AG04449 (cell line): ENCODE measurements around the gene UBXN10.

Source experiments
- CTCF ChIA-PET: fragments of 350-600 bp; formaldehyde crosslinking; extraction: SDS; loops from one replicate; lab custom pipeline; 2021; ENCODE audit warnings: antibody characterized with exemption; lab: Yijun Ruan, JAX
- POLR2A ChIA-PET: fragments of 400-600, 350-600 bp; formaldehyde crosslinking; extraction: SDS; loops from one replicate; lab custom pipeline; 2020; ENCODE audit warnings: antibody characterized with exemption, inconsistent platforms; lab: Yijun Ruan, JAX
- DNase-seq: peaks from one replicate; pipeline ENCODE4 v3.0.0-alpha.2; 2010; ENCODE audit warnings: low read depth, low spot score
- H3K4me3 ChIP-seq: 2 replicates; pipeline ENCODE4 v1.5.1; 2011; ENCODE audit warnings: low read depth, mild to moderate bottlenecking, control low read depth, low read length
- TF ChIP-seq, protein P1 (sequence below): IDR thresholded peaks from one replicate; pipeline ENCODE4 v1.5.1; 2011; ENCODE audit warnings: mild to moderate bottlenecking, moderate library complexity, low read length, control low read depth, inconsistent platforms; ENCODE audit not compliant: insufficient read depth; ENCODE audit errors: missing control alignments

The UBXN10 gene

DNA sequence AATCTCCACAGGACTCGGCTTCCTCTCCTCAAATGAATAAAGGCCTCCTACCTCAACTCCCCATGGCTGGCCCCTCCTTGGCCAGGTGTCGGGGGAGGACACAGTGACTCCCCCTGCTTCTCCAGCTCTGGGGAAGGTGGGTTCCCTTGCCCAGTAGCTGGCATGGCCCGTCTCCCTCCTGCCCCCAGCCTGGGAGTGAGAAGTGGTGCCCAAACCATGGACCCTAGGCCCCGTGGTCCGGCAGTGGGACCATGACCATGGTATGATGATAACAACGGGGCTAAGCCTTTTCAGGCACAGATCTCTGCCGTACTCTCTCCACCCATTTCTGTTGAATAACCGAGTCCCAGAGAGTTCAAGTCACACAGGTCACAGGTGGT lies 35.6 kb upstream of the UBXN10 start:
- CTCF ChIA-PET: interaction anchor here (2.8 to 5.7 kb wide), 5 partner anchors 46 to 268 kb away, joined by 12 to 137 read pairs (median 35); partner anchors contain the start of gene OTUD3

DNA sequence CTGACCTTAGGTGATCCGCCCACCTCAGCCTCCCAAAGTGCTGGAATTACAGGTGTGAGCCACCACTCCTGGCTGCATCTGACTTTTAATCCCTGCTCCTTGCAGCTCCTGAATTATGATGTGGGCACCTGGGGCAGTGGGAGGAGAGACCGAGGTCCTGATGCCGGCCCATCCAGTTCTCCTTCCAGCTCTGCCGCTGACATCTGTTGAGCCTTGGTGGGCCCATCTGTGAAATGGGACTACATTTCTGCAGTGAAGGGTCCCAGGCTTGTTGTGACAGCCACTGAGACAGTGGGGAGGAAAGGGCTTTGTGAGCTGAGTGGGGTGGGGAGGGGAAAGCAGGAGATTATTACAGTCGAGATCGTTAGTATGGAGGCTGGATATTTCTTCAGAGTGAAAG lies 34.9 kb upstream of the UBXN10 start:
- POLR2A ChIA-PET: interaction anchor here (1.3 kb wide), 1 partner anchor 176 kb away, joined by 3 read pairs; no protein-coding TSS in a partner anchor
- DNase-seq: no peak
- H3K4me3 ChIP-seq: no peak overlapping the region
- CTCF ChIA-PET: interaction anchor here (1.3 to 5.7 kb wide), 12 partner anchors 45 to 268 kb away, joined by 5 to 137 read pairs (median 15); partner anchors contain the start of genes OTUD3 and PLA2G2A
- TF ChIP-seq, protein P1, sequence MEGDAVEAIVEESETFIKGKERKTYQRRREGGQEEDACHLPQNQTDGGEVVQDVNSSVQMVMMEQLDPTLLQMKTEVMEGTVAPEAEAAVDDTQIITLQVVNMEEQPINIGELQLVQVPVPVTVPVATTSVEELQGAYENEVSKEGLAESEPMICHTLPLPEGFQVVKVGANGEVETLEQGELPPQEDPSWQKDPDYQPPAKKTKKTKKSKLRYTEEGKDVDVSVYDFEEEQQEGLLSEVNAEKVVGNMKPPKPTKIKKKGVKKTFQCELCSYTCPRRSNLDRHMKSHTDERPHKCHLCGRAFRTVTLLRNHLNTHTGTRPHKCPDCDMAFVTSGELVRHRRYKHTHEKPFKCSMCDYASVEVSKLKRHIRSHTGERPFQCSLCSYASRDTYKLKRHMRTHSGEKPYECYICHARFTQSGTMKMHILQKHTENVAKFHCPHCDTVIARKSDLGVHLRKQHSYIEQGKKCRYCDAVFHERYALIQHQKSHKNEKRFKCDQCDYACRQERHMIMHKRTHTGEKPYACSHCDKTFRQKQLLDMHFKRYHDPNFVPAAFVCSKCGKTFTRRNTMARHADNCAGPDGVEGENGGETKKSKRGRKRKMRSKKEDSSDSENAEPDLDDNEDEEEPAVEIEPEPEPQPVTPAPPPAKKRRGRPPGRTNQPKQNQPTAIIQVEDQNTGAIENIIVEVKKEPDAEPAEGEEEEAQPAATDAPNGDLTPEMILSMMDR: no peak

More for the DNA sequence above, 35.6 kb upstream of the UBXN10 start:
- DNase-seq: no peak
- POLR2A ChIA-PET: no interaction called here
- no peak overlapping the region for H3K4me3 ChIP-seq
- TF ChIP-seq, protein P1: no peak

DNA sequence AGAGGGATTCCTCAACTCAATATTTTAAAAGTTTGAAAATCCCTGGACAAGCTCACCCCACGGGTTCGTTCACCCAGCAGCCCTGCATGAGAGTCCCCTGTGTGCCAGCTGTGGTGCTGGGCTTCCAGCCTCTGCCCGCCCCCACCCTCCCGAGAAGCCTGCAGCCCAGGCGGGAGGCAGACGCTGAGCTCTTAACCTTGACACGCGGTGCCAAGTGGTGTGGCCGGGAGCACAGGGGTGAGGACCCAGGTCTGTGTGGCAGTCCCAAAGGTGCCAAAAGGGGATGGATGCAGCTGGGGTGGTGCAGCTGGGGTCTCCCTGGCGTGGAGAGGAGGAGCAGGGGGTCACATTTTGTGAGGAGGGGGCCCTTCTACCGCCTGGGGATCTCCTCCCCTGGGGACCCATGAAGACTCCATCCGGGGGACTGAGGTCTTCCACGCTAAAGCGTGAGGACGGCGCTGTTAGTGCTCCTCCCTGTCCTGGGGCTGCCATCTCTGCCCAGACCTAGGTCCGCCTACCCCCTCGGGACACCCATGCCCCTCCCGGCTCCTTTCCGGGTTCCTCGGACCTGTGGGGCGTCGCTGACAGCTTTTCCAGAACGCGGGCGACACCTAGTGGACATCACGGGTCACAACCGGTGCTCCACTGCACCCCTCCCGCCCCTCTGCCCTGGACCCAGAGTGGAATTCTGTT lies 33.8 kb upstream of the UBXN10 start:
- TF ChIP-seq, protein P1: peak; percentile 94
- H3K4me3 ChIP-seq: peak overlapping the region; percentile 52
- POLR2A ChIA-PET: interaction anchor here (1.3 kb wide), 1 partner anchor 177 kb away, joined by 3 read pairs; no protein-coding TSS in a partner anchor
- CTCF ChIA-PET: interaction anchor here (0.7 to 5.7 kb wide), 46 partner anchors 9 to 491 kb away, joined by 3 to 137 read pairs (median 5); partner anchors contain the start of genes OTUD3 and PLA2G2A
- no peak for DNase-seq

DNA sequence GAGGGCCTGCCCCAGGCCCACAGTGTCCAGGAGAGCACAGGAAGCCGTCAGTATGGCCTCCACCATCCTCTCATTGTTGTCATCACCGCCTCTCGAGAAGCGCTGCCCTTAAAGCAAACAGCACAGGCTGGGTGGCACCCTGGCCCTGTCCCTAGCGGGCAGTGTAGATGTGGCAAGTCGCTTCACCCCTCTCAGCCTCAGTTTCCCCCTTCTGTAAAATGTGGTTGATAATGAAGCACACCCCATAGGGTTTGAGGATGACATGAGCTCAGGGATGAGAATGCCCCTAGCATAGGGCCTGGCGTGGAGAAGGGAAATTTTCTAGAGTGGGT lies 33.3 kb upstream of the UBXN10 start:
- ChIA-PET CTCF (interaction anchor here (0.6 to 5.7 kb wide), 44 partner anchors 10 to 492 kb away, joined by 3 to 137 read pairs (median 5); partner anchors contain the start of genes OTUD3 and PLA2G2A), POLR2A (no interaction called here)
- no peak for DNase-seq
- TF ChIP-seq, protein P1: no peak
- H3K4me3 ChIP-seq: no peak overlapping the region

DNA sequence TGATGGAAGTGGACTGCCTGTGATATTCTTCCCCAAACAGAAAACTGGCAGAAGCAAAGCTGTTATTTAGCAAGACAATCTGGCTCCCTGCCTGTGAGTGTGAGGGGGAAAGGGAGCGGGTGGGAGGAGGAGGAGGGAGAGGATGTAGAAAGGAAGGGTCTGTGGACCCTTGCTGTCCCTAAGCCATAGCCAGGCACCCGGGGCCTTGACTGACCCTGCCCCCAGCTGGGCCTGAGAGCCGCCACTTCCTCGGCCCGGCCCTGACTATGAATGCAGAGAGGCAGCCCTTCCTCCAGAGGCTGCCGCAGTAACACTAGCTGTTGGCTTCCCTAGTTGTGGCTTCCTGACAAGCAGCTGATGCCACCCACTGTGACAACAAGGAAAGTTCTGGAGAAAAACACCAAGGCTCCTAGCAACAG lies 32.9 kb upstream of the UBXN10 start:
- CTCF ChIA-PET: interaction anchor here (0.6 to 5.7 kb wide), 35 partner anchors 10 to 492 kb away, joined by 3 to 137 read pairs (median 7); partner anchors contain the start of genes OTUD3 and PLA2G2A
- POLR2A ChIA-PET: no interaction called here
- TF ChIP-seq, protein P1: no peak
- DNase-seq: no peak
- no peak overlapping the region for H3K4me3 ChIP-seq

DNA sequence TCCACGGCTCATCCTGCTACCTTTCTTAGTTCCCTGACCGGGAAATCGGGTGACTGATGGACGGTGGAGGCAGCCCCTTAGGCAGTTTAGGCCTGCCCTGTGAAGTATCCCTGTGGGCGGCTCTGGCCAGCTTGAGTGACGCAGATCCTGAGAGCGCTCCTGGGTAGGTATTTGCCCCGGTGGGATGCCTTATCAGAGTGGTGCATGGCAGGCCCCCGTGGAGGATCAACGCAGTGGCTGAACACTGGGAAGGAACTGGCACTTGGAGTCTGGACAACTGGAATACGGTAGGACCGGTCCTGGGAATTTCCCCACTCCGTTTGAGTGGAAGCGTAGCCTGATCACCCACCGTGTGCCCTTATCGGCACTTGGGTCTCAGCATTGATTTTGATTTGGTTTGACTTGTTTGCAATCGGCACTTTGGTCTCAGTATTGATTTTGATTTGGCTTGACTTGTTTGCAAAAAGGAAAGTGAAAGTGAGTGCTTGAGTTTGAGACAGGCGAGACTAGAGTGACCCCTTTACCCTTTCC lies 31.5 kb upstream of the UBXN10 start:
- no peak overlapping the region for H3K4me3 ChIP-seq
- POLR2A ChIA-PET: no interaction called here
- TF ChIP-seq, protein P1: no peak
- CTCF ChIA-PET: interaction anchor here (1.2 to 5.7 kb wide), 8 partner anchors 25 to 493 kb away, joined by 3 to 137 read pairs (median 32); no protein-coding TSS in a partner anchor
- DNase-seq: no peak
